Embryonic facial prominence (tissue), 1 donor: ENCODE measurements around the gene NEURL3.

Experiments
- DNase-seq: peaks from one replicate; pipeline ENCODE4 v3.0.0-alpha.2; 2016; ENCODE audit errors: extremely low spot score

Gene NEURL3

GRCh38 chr2:96527286-96528005 is 22.3 kb upstream of the NEURL3 start:
- DNase-seq: no peak

GRCh38 chr2:96526615-96527285 is 21.6 kb upstream of the NEURL3 start:
- DNase-seq: no peak

DNA sequence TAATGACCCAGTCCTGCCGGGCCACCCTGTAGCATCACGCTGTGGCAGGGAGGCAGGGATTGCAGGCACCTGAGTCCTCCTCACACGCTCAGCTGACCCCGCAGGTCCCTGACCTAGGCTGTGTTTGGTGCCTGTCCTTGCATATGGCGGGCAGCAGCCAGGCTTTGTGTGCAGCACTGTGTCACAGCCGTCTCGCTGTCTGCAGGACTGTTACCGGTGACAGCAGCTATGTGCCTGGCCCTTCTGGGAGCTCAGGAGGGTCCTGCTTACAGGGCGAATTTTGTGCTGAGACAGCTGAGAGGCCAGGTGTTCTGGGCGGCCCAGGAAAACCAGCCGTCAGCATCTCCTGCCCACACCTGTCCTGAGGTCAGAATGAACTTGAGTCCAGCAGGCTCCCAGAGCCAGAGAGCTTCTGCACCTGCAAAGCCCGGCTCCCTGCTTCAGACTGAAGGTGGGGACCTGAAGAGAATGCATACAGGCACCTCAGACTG is 21.0 kb upstream of the NEURL3 start:
- no peak for DNase-seq

GRCh38 chr2:96525211-96525507 is 20.0 kb upstream of the NEURL3 start:
- DNase-seq: no peak

- DNase-seq: no peak
Measured at GRCh38 chr2:96524482-96525210, 19.5 kb upstream of the NEURL3 start.

- no peak for DNase-seq
Measured at GRCh38 chr2:96523659-96524481, 18.7 kb upstream of the NEURL3 start.

- DNase-seq: no peak
Measured at GRCh38 chr2:96522304-96523203, 17.4 kb upstream of the NEURL3 start.

DNA sequence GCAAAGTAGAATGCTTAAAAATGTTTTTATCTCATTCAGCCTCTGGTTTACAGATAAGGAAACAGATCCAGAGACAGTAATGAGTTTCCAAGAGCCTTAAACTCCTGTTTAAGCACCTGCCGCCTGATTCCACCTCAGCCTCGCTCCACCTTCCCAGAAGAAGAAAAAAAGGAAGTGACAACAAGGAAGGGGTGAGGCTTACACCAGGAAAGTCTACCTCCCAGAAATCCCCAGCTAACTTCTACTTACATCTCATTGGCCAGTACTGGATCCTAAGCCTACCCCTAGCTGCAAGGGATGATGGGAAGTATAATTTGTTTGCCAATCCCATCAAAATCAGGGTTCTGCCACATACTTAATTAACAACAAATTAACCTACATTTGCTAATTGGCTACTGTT is 16.1 kb upstream of the NEURL3 start:
- no peak for DNase-seq

GRCh38 chr2:96520697-96521096 is 15.5 kb upstream of the NEURL3 start:
- DNase-seq: no peak

DNA sequence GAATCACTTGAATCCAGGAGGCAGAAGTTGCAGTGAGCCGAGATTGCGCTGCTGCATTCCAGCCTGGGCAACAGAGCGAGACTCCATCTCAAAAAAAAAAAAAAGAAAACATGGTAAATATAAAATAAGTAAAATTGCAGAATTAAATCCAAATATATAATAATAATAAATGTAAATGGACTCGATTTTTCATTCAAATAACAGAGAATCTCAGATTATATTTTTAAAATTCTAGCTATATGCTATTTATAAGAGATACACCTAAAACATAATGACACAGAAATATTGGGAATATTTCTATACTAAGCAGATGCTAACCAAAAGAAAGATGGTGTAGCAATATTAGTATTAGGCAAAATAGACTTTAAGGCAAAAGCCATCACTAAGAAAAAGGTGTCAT is 15.1 kb upstream of the NEURL3 start:
- DNase-seq: no peak

GRCh38 chr2:96517079-96517478 is 11.9 kb upstream of the NEURL3 start:
- no peak for DNase-seq

DNA sequence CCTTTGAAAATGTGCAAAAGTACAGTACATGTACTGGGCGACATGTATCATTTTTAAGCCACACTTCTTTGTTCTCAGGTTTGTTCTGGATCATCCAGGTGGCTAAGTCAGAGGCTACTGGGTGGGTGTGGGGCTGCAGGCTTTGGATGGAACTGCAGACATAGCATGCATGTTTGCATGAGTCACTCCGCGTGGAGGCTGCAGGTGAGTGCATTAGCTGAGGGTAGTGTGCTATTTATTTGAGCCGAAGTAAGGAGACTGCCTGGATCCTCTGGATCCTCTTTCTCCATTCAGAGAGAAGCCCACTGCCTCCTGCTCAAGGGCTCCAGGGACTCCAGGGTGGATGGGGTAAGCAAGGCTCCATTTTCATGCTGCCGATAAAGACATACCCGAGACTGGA is 9.4 kb upstream of the NEURL3 start:
- DNase-seq: no peak

DNA sequence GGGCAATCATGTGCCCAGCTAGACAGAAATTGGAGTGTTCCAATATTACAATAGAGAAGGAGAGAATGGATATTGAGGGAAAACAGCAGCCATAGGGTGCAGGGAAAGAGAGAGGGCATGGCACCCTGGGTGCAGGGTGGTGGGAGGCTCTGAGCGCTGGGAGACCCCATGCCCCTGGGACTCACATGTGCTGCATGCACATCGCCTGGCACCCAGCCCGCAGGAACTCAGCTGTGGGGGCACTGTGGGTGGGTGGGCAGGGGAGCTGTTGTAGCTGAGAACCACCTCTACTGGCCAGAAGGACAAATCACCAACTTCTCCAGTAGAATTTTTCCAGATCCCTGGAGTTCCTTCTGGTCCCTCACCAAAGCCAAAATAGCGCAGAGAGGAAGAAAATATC is 7.2 kb upstream of the NEURL3 start:
- no peak for DNase-seq

GRCh38 chr2:96511851-96512250 is 6.7 kb upstream of the NEURL3 start:
- no peak for DNase-seq

GRCh38 chr2:96510931-96511595 is 5.9 kb upstream of the NEURL3 start:
- no peak for DNase-seq

- no peak for DNase-seq
Measured at GRCh38 chr2:96509847-96510230, 4.7 kb upstream of the NEURL3 start.

GRCh38 chr2:96509114-96509846 is 4.1 kb upstream of the NEURL3 start:
- DNase-seq: peak; percentile 36

DNA sequence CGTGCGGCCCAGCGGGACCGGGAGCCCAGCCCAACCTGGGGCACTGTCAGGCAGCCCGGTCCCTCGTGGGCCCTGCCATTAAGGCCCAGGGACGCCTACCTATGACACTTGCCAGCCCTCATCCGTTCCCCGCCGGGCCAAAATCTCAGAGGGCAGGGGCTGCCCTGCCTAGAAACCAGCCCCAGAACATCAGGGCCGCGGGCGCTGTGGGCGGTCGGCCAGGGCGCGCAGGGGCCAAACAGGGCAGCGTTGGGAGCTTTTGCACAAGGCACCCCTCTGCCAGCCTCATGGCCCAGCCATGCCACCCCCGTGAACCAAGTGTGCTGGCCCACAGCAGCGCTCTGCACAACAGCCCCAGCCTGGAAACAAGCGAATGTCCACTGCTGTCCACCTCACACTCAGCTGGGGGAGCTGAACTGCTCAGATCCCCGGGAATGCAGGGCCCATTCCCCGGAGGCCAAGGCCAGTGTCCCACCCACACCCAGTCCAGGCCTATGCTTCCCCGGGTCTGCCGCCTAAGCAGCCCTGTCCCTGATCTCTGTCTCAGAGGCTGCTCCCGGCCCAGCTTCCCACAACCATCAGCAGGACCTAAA is 3.5 kb upstream of the NEURL3 start:
- no peak for DNase-seq

- no peak for DNase-seq
Measured at GRCh38 chr2:96507957-96508520, 2.9 kb upstream of the NEURL3 start.
